HepG2 (cell line): ENCODE measurements around the gene ARX. TPM values are rescaled to one million over a fixed set of nuclear protein-coding genes. Genes with fewer than 3 reads are reported as not detected.

Source experiments
- ATAC-seq: fragments of 200-7000 bp; cut with Tn5 transposase; 3 replicates; pipeline ENCODE4 v1.9.1; 2020; ENCODE audit warnings: mild to moderate bottlenecking, moderate library complexity
- BruUV-seq: library from RNA; stranded (reverse); fragments of 400-500 nt; replicated peaks from 2 replicates; lab custom pipeline; 2021; lab: Mats Ljungman, UMichigan
- CTCF ChIA-PET: fragments of 300-600 bp; formaldehyde crosslinking; extraction: SDS; loops from one replicate; lab custom pipeline; 2021; ENCODE audit warnings: low total read pairs, inconsistent platforms, low intra/inter-chr PET ratio; lab: Yijun Ruan, JAX
- POLR2A ChIA-PET: fragments of 350-600 bp; sonication (Branson Sonifier 250); formaldehyde crosslinking; loops from one replicate; lab custom pipeline; 2020; ENCODE audit warnings: antibody characterized with exemption, inconsistent platforms; lab: Yijun Ruan, JAX
- DNase-seq: peaks from one replicate; pipeline ENCODE4 v3.0.0-alpha.2; 2015; ENCODE audit warnings: low spot score
- FAIRE-seq: peaks from 3 replicates; lab custom pipeline; 2011; peaks lifted over from hg19 to GRCh38; lab: Jason Lieb, UNC
- H2AFZ ChIP-seq: one replicate; pipeline ENCODE4 v1.6.1; 2011; ENCODE audit warnings: low read length, inconsistent platforms
- H3K27ac ChIP-seq: fragments of 300-600 bp; 3 replicates; pipeline ENCODE4 v1.8.0; 2011; ENCODE audit warnings: mixed run types, mild to moderate bottlenecking, mixed read lengths, low read length, inconsistent platforms; ENCODE audit not compliant: insufficient read depth; ENCODE audit errors: extremely low read length
- H3K27me3 ChIP-seq, 2 experiments: fragments of 200-600 bp in 1 of 2; 2 replicates in 1 of 2; 3 replicates in 1 of 2; pipeline versions ENCODE4 v1.6.0 to v1.8.0; 2011; ENCODE audit warnings: low read length in 2 of 2, mild to moderate bottlenecking in 2 of 2, moderate library complexity in 2 of 2, inconsistent platforms in 1 of 2; ENCODE audit not compliant: insufficient read depth in 2 of 2, control insufficient read depth in 1 of 2
- H3K36me3 ChIP-seq, 2 experiments: fragments of 200-600 bp in 1 of 2; replicated peaks in 1 of 2; 2 replicates in 1 of 2; 3 replicates in 1 of 2; pipeline versions ENCODE4 v1.5.1 to v1.8.0; 2011; ENCODE audit warnings: low read length in 2 of 2, inconsistent platforms in 1 of 2; ENCODE audit not compliant: insufficient read depth in 2 of 2, control insufficient read depth in 1 of 2
- H3K4me1 ChIP-seq: 2 replicates; pipeline ENCODE4 v1.5.1; 2012; ENCODE audit warnings: low read length, inconsistent platforms; ENCODE audit not compliant: insufficient read depth
- H3K4me2 ChIP-seq: 2 replicates; pipeline ENCODE4 v1.6.0; 2011; ENCODE audit warnings: low read depth, low read length, inconsistent platforms
- H3K4me3 ChIP-seq, 3 experiments: fragments of 200-600 bp in 1 of 3; sonication (generic), shearing (Covaris generic) in 1 of 3; replicated peaks in 1 of 3; 2 replicates each; pipeline ENCODE4 v1.5.1; 2011 to 2016; ENCODE audit warnings: low read length in 3 of 3, inconsistent platforms in 2 of 3, low read depth in 2 of 3, mild to moderate bottlenecking in 2 of 3, control low read depth in 1 of 3, mixed read lengths in 1 of 3; ENCODE audit not compliant: insufficient read depth in 1 of 3
- H3K79me2 ChIP-seq: one replicate; pipeline ENCODE4 v1.6.1; 2011; ENCODE audit warnings: low read length, inconsistent platforms; ENCODE audit not compliant: insufficient read depth
- H3K9ac ChIP-seq: 2 replicates; pipeline ENCODE4 v1.6.0; 2011; ENCODE audit warnings: mild to moderate bottlenecking, low read depth, low read length, inconsistent platforms; ENCODE audit not compliant: insufficient read depth
- H3K9me3 ChIP-seq: 2 replicates; pipeline ENCODE4 v1.5.1; 2012; ENCODE audit warnings: mild to moderate bottlenecking, low read length
- H4K20me1 ChIP-seq: 2 replicates; pipeline ENCODE4 v1.6.0; 2011; ENCODE audit warnings: inconsistent platforms, mild to moderate bottlenecking, low read length, moderate library complexity; ENCODE audit not compliant: insufficient read depth
- ARID2 ChIP-seq: sonication (generic); formaldehyde crosslinking; IDR thresholded peaks from 2 replicates; pipeline ENCODE4 v1.8.1; 2022; ENCODE audit warnings: mild to moderate bottlenecking, missing genetic modification reagents, borderline replicate concordance
- CHD2 ChIP-seq: IDR thresholded peaks from 2 replicates; pipeline ENCODE4 v1.6.1; 2011; ENCODE audit warnings: low read depth, low read length, improper control_type of control experiment
- HDAC1 ChIP-seq: sonication (generic); formaldehyde crosslinking; IDR thresholded peaks from 2 replicates; pipeline ENCODE4 v1.5.1; 2020; ENCODE audit warnings: mild to moderate bottlenecking, missing genetic modification reagents
- HMG20A ChIP-seq: IDR thresholded peaks from 2 replicates; pipeline ENCODE4 v1.6.1; 2016; ENCODE audit warnings: borderline replicate concordance
- HNRNPUL1 ChIP-seq: fragments of 200-400 bp; formaldehyde crosslinking; IDR thresholded peaks from 2 replicates; pipeline ENCODE4 v1.6.1; 2017; ENCODE audit warnings: low read depth, mild to moderate bottlenecking, low read length, moderate library complexity
- MBNL3 ChIP-seq: fragments of 250-450 bp; sonication (Bioruptor Pico); conservative IDR thresholded peaks from 2 replicates; pipeline ENCODE4 v1.8.0; 2022; ENCODE audit warnings: mild to moderate bottlenecking, inconsistent platforms
- NCOA2 ChIP-seq: sonication (generic); formaldehyde crosslinking; IDR thresholded peaks from 2 replicates; pipeline ENCODE4 v1.8.0; 2022; ENCODE audit warnings: inconsistent platforms
- RARG ChIP-seq: sonication (generic); formaldehyde crosslinking; IDR thresholded peaks from 2 replicates; pipeline ENCODE4 v1.4.0; 2020; ENCODE audit warnings: low read depth, mild to moderate bottlenecking, missing genetic modification reagents
- SAP130 ChIP-seq: IDR thresholded peaks from 2 replicates; pipeline ENCODE4 v1.6.1; 2016; ENCODE audit warnings: low read depth
- TAF15 ChIP-seq: fragments of 200-400 bp; formaldehyde crosslinking; IDR thresholded peaks from one replicate; pipeline ENCODE4 v1.6.1; 2018; ENCODE audit warnings: mild to moderate bottlenecking, low read depth, low read length; ENCODE audit not compliant: poor library complexity, severe bottlenecking
- ZNF205 ChIP-seq: IDR thresholded peaks from 2 replicates; pipeline ENCODE4 v1.6.1; 2018; ENCODE audit warnings: missing biosample characterization, missing genetic modification reagents
- ZNF451 ChIP-seq: sonication (generic); formaldehyde crosslinking; IDR thresholded peaks from 2 replicates; pipeline ENCODE4 v1.5.0; 2020; ENCODE audit warnings: mild to moderate bottlenecking, missing genetic modification reagents
- ZNF556 ChIP-seq: sonication (generic); formaldehyde crosslinking; IDR thresholded peaks from 2 replicates; pipeline ENCODE4 v1.4.0; 2020; ENCODE audit warnings: mild to moderate bottlenecking, missing genetic modification reagents, borderline replicate concordance
- ZNF563 ChIP-seq: sonication (generic); formaldehyde crosslinking; IDR thresholded peaks from 2 replicates; pipeline ENCODE4 v1.8.0; 2022; ENCODE audit warnings: mild to moderate bottlenecking, moderate library complexity, missing genetic modification reagents
- ZNF619 ChIP-seq: sonication (generic); formaldehyde crosslinking; IDR thresholded peaks from 2 replicates; pipeline ENCODE4 v1.4.0; 2020; ENCODE audit warnings: mild to moderate bottlenecking, missing genetic modification reagents
- in situ Hi-C: cut with HindIII; loops from 2 replicates; pipeline ENCODE4 v1.10.0; 2017; ENCODE audit warnings: low pct_unique_long_range_greater_than_20kb; ENCODE audit not compliant: extremely low pct_ligation_motif_present
- intact Hi-C: fragments of 100-400 bp; cut with micrococcal nuclease; formaldehyde crosslinking; loops from one replicate; pipeline ENCODE4 v1.10.0; 2022; ENCODE audit not compliant: unreplicated experiment
- polyA plus RNA-seq, 8 experiments: library from polyadenylated mRNA; depleted of rRNA in 3 of 8; stranded (reverse) in 7 of 8; unstranded in 1 of 8; fragments of >200 nt; fragmentation: Illumina TruSeq in 4 of 8; extraction: Trizol in 4 of 8; gene quantifications; 2 replicates each; pipeline versions ENCODE4 v1.2.1 to v1.2.3, GENCODE V29; 2011 to 2016; ENCODE audit warnings: low read depth in 4 of 8, missing spikeins in 1 of 8, mixed read lengths in 1 of 8; ENCODE audit not compliant: insufficient read depth in 1 of 8
- total RNA-seq, 5 experiments: library from RNA; depleted of rRNA; stranded (reverse); fragments of >200 nt; fragmentation: Illumina TruSeq; extraction: Trizol; gene quantifications; 2 replicates each; pipeline ENCODE4 v1.2.3, GENCODE V29; 2016; ENCODE audit warnings: low read depth in 1 of 5
- TF ChIP-seq, protein P1 (sequence below): sonication (generic); formaldehyde crosslinking; IDR thresholded peaks from 2 replicates; pipeline ENCODE4 v1.9.0; 2021; ENCODE audit warnings: missing genetic modification reagents, mild to moderate bottlenecking, borderline replicate concordance
- TF ChIP-seq, protein P2 (sequence below): sonication (generic); formaldehyde crosslinking; IDR thresholded peaks from 2 replicates; pipeline ENCODE4 v1.8.1; 2023; ENCODE audit warnings: missing genetic modification reagents, inconsistent platforms, borderline replicate concordance

ARX gene
- total and polyA plus RNA-seq, 2 of the 13 experiments (the other 11 are each of a cell fraction or from before 2014, with no cell fraction given), result not detected

DNA sequence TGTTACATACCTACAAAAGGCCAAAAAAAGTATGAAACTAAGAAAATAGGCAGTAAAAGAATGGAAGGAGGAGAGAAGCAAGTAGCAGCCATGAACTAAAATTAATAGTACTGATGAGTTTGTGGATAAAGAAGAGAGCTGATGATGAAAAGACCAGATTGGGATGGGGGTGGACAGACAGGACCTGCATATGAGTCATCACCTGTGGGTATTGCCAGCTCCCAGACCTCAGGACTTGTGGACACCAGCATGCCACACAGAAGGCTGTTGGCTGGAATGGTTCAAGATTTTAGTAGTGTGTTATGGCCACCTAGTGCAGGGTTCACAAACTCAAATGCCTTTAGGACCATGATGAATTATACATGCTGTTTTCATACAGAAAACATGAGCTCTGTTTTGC, 58.9 kb downstream of the ARX start:
- H4K20me1 ChIP-seq, result no peaks in the 10 kb centered on the region
- CTCF ChIA-PET, result no interaction called here
- FAIRE-seq (no peak), ATAC-seq (no peak), DNase-seq (no peak)
- no peaks in the 10 kb centered on the region for H3K36me3 ChIP-seq
- no peak overlapping the region for H3K27ac ChIP-seq
- no peaks in the 10 kb centered on the region for H3K27me3 ChIP-seq
- H3K79me2 ChIP-seq, result no peaks in the 10 kb centered on the region
- TF ChIP-seq ZNF619 (CRISPR knock-in tag), result no peak
- no peak for TF ChIP-seq HDAC1
- TF ChIP-seq ARID2 (CRISPR knock-in tag), result no peak
- no peak for TF ChIP-seq ZNF451 (CRISPR knock-in tag)
- TF ChIP-seq HNRNPUL1, result no peak
- TF ChIP-seq NCOA2 (CRISPR knock-in tag), result no peak
- TF ChIP-seq TAF15, result no peak
- no peak for TF ChIP-seq ZNF556 (CRISPR knock-in tag)
- TF ChIP-seq RARG (CRISPR knock-in tag), result no peak
- no peak for TF ChIP-seq ZNF563 (CRISPR knock-in tag)
- TF ChIP-seq SAP130 (CRISPR knock-in tag), result no peak
- no peak for TF ChIP-seq HMG20A (CRISPR knock-in tag)
- TF ChIP-seq, protein P1, sequence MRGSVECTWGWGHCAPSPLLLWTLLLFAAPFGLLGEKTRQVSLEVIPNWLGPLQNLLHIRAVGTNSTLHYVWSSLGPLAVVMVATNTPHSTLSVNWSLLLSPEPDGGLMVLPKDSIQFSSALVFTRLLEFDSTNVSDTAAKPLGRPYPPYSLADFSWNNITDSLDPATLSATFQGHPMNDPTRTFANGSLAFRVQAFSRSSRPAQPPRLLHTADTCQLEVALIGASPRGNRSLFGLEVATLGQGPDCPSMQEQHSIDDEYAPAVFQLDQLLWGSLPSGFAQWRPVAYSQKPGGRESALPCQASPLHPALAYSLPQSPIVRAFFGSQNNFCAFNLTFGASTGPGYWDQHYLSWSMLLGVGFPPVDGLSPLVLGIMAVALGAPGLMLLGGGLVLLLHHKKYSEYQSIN (CRISPR knock-in tag), result no peak
- no peak for TF ChIP-seq ZNF205 (CRISPR knock-in tag)
- TF ChIP-seq, protein P2, sequence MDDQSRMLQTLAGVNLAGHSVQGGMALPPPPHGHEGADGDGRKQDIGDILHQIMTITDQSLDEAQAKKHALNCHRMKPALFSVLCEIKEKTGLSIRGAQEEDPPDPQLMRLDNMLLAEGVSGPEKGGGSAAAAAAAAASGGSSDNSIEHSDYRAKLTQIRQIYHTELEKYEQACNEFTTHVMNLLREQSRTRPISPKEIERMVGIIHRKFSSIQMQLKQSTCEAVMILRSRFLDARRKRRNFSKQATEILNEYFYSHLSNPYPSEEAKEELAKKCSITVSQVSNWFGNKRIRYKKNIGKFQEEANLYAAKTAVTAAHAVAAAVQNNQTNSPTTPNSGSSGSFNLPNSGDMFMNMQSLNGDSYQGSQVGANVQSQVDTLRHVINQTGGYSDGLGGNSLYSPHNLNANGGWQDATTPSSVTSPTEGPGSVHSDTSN (CRISPR knock-in tag), result no peak
- TF ChIP-seq MBNL3 (CRISPR knock-in tag), result no peak
- TF ChIP-seq CHD2, result no peak
- H2AFZ ChIP-seq, result no peak overlapping the region
- POLR2A ChIA-PET, result no interaction called here
- H3K4me3 ChIP-seq, result no peak overlapping the region
- no peaks in the 10 kb centered on the region for H3K9me3 ChIP-seq
- in situ Hi-C loops, result no loop called here
- intact Hi-C loops, result no loop called here
- H3K4me1 ChIP-seq, result no peaks in the 10 kb centered on the region
- H3K4me2 ChIP-seq, result no peak overlapping the region
- BruUV-seq, result no TSS peak
- no peak overlapping the region for H3K9ac ChIP-seq
